ENCODE measurements around the gene RXRA. TPM values are rescaled to one million over a fixed set of nuclear protein-coding genes. Genes with fewer than 3 reads are reported as not detected.
A peak's percentile ranks its signal among the peaks of the same experiment; 100 is the strongest.

The RXRA gene
- total and polyA plus RNA-seq, 7 experiments from 2014 or later, result 0.31 to 59.5 (median 8.4) TPM

DNA sequence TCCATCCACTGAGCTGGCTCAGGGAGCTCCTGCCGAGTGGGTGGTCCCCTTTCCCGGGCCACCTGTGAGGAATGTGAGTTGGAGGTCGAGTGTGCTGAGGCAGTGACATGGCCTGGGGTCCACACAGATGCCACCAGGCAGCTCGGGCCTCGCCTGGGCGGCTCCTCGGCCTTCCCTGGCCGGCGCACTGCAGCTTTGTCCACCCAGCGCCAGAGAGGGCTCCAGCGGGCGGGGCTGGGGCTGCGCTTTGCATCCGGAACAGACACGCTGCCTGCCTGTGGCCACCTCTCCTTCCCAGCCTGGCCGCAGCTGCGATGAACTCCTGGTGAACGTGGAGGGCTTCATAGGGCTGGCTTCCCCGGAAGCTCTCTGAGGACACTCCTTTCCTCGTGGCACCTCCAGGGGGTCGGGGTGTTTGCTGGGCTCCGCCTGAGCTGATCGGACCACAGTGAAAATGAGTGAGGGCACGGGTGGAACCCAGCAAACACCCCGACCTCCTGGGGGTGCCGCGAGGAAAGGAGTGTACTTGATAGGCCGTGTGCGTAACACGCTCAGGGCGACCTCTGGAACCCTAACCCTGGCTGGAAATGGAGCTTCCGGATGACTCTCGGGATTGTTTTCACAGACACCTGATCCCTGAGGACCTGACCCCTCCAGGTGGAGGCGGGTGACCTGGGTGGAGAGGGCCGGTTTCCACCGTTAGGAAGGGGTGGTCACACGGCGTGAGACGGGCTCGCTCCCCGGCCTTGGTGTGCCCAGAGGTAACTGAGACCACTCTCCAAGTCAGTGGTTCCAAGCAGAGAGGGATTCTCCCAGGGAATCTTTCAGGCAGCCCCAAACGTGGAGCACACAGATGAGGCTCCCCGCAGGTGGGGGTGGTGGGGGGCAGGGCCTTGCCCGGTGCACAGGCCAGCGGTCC is 31.8 kb upstream of the RXRA start:
- no peaks in the 10 kb centered on the region for H3K27me3 ChIP-seq (ENCODE audit: control insufficient read depth in 2 of 2, insufficient read depth in 2 of 2, low read length in 2 of 2)
- no peak overlapping the region for H3K27ac ChIP-seq (ENCODE audit: low read depth, low read length)
- no peaks in the 10 kb centered on the region for H3K36me3 ChIP-seq (ENCODE audit: control insufficient read depth in 2 of 3, insufficient read depth in 3 of 3, low read length in 3 of 3)
- peak overlapping the region; percentile 13 for H3K4me3 ChIP-seq (ENCODE audit: low read length)
- Mint-ChIP-seq H3K9me3 (no peaks in the 10 kb centered on the region), H3K27ac (no peak overlapping the region), H3K36me3 (no peaks in the 10 kb centered on the region), H3K27me3 (no peaks in the 10 kb centered on the region), H3K4me3 (peak overlapping the region in 6 of 10 donors; percentile 37 to 66 (median 56)), H3K4me1 (peaks cover 0 to 14% (median 0%) of the 10 kb centered on the region in 7 donors)
- intact Hi-C loops (cut with micrococcal nuclease), result no loop called here
- POLR2A ChIA-PET, result interaction anchor here (0.8 kb wide), 1 partner anchor 110 kb away, joined by 3 read pairs; no protein-coding TSS in a partner anchor
- no peaks in the 10 kb centered on the region for H3K9me3 ChIP-seq (ENCODE audit: control insufficient read depth in 2 of 3, low read length in 3 of 3)
- DNase-seq (no peak), ATAC-seq (no peak)
- CTCF ChIA-PET, result no interaction called here
- no peaks in the 10 kb centered on the region for H3K4me1 ChIP-seq (ENCODE audit: control insufficient read depth in 2 of 2, insufficient read depth in 2 of 2, low read length in 2 of 2)

DNA sequence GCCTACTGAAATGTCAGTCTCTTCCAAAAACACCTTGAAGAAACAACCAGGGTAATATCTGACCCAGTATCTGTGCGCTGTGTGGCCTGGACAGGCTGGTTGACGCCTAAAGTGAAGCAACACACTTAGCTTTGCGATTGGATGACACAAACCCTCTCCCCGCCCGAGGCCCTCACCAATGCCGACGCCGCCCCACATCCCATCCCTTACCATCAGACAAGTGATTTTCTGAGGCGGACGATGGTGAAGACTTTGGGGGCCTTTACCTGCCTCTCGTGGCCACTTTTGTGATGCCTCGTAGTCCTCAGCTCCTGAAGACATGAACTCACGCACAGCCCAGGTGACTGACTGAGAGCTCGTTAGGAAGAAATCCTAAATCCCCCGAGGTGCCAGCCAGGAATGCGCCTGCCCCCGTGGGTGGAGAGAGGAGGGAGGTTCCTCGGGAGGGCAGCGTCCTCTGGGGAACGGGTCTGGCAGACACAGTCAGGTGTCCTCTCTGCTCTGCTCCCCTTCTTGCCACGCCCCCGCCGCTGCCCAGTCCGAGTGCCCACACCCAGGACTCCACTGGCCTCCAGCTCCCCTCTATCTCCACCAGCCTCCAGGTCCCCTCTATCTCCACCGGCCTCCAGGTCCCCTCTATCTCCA is 31.0 kb upstream of the RXRA start:
- CTCF ChIA-PET, result interaction anchor here (0.7 kb wide), 1 partner anchor 58 kb away, joined by 3 read pairs; no protein-coding TSS in a partner anchor

DNA sequence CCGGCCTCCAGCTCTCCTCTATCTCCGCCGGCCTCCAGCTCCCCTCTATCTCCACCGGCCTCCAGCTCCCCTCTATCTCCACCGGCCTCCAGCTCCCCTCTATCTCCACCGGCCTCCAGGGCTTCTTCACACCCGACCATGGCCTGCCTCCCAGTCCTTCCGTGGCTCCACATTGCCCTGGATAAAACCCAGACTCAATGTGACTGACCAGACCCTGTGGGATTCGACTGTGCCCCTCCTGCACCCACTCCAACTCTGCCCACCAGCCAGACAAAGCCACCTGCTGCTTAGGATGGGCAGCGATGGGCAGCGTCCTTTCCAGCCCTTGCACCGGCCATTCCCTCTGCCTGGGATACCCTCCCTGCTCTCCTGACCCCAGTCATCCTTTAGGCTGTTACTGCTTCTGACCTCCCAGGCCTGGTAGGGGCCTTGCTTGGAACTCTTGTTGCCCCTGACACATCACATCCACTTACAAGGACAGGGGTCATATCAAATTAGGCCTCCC is 30.5 kb upstream of the RXRA start:
- no peak for ATAC-seq
- Mint-ChIP-seq H3K9me3 (no peaks in the 10 kb centered on the region), H3K27me3 (peaks cover 0 to 9% (median 0%) of the 10 kb centered on the region in 5 donors), H3K27ac (no peak overlapping the region), H3K4me3 (peak overlapping the region in 1 of 10 donors; percentile 3), H3K36me3 (no peaks in the 10 kb centered on the region), H3K4me1 (peaks cover 0 to 14% (median 0%) of the 10 kb centered on the region in 7 donors)
- ChIA-PET CTCF (interaction anchor here (0.7 kb wide), 1 partner anchor 58 kb away, joined by 3 read pairs; no protein-coding TSS in a partner anchor), POLR2A (no interaction called here)
- no peak for DNase-seq
- Histone ChIP-seq H3K27me3 (ENCODE audit: control insufficient read depth in 2 of 2, insufficient read depth in 2 of 2, low read length in 2 of 2) (no peaks in the 10 kb centered on the region), H3K4me1 (ENCODE audit: control insufficient read depth in 2 of 2, insufficient read depth in 2 of 2, low read length in 2 of 2) (peaks cover 0 to 5% of the 10 kb centered on the region in 2 donors), H3K27ac (ENCODE audit: low read depth, low read length) (no peak overlapping the region), H3K9me3 (ENCODE audit: control insufficient read depth in 2 of 3, low read length in 3 of 3) (no peaks in the 10 kb centered on the region), H3K4me3 (ENCODE audit: low read length) (no peak overlapping the region), H3K36me3 (ENCODE audit: control insufficient read depth in 2 of 3, insufficient read depth in 3 of 3, low read length in 3 of 3) (no peaks in the 10 kb centered on the region)
- intact Hi-C loops (cut with micrococcal nuclease), result no loop called here

More for the DNA sequence above, 31.0 kb upstream of the RXRA start:
- no peaks in the 10 kb centered on the region for H3K27me3 ChIP-seq (ENCODE audit: control insufficient read depth in 2 of 2, insufficient read depth in 2 of 2, low read length in 2 of 2)
- Mint-ChIP-seq H3K27me3 (peaks cover 0 to 3% (median 0%) of the 10 kb centered on the region in 5 donors), H3K4me1 (peaks cover 0 to 14% (median 0%) of the 10 kb centered on the region in 7 donors), H3K9me3 (no peaks in the 10 kb centered on the region), H3K27ac (no peak overlapping the region), H3K4me3 (peak overlapping the region in 2 of 10 donors; percentile 3 to 50), H3K36me3 (no peaks in the 10 kb centered on the region)
- H3K9me3 ChIP-seq (ENCODE audit: control insufficient read depth in 2 of 3, low read length in 3 of 3), result no peaks in the 10 kb centered on the region
- no peak for DNase-seq
- no peak overlapping the region for H3K27ac ChIP-seq (ENCODE audit: low read depth, low read length)
- POLR2A ChIA-PET, result no interaction called here
- intact Hi-C loops (cut with micrococcal nuclease), result no loop called here
- H3K4me1 ChIP-seq (ENCODE audit: control insufficient read depth in 2 of 2, insufficient read depth in 2 of 2, low read length in 2 of 2), result no peaks in the 10 kb centered on the region
- no peak for ATAC-seq
- no peak overlapping the region for H3K4me3 ChIP-seq (ENCODE audit: low read length)
- no peaks in the 10 kb centered on the region for H3K36me3 ChIP-seq (ENCODE audit: control insufficient read depth in 2 of 3, insufficient read depth in 3 of 3, low read length in 3 of 3)

- Histone ChIP-seq H3K27me3 (ENCODE audit: control insufficient read depth in 2 of 2, insufficient read depth in 2 of 2, low read length in 2 of 2) (no peaks in the 10 kb centered on the region), H3K4me1 (ENCODE audit: control insufficient read depth in 2 of 2, insufficient read depth in 2 of 2, low read length in 2 of 2) (peaks cover 0 to 12% of the 10 kb centered on the region in 2 donors), H3K9me3 (ENCODE audit: control insufficient read depth in 2 of 3, low read length in 3 of 3) (no peaks in the 10 kb centered on the region), H3K4me3 (ENCODE audit: low read length) (no peak overlapping the region), H3K36me3 (ENCODE audit: control insufficient read depth in 2 of 3, insufficient read depth in 3 of 3, low read length in 3 of 3) (no peaks in the 10 kb centered on the region), H3K27ac (ENCODE audit: low read depth, low read length) (no peak overlapping the region)
- ATAC-seq (no peak), DNase-seq (no peak)
- Mint-ChIP-seq H3K36me3 (no peaks in the 10 kb centered on the region), H3K4me1 (peaks cover 0 to 14% (median 1%) of the 10 kb centered on the region in 7 donors), H3K9me3 (no peaks in the 10 kb centered on the region), H3K27me3 (peaks cover 0 to 9% (median 0%) of the 10 kb centered on the region in 5 donors), H3K4me3 (peak overlapping the region in 1 of 10 donors; percentile 3), H3K27ac (no peak overlapping the region)
- intact Hi-C loops (cut with micrococcal nuclease), result no loop called here
- POLR2A ChIA-PET, result no interaction called here
- CTCF ChIA-PET, result no interaction called here
These were observed 29.8 kb upstream of the RXRA start for GRCh38 chr9:134296301-134297082.

DNA sequence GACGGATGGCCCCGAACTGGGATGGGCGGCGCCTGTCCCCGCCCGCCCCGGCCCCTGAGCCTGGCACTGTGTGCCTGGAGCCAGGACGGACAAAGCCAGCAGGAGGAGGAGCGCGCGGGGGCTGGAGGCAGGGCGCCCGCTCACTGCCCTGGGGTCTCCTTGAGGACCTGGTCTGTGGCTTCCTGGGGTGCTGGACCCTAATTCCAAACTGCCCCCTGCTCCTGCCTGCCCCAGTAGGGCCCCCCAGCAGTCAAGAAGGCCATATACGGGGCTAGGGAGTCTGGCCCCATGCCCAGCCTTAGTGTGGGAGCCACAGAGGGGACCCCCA is 29.2 kb upstream of the RXRA start:
- Mint-ChIP-seq H3K4me3 (no peak overlapping the region), H3K27me3 (peaks cover 0 to 9% (median 0%) of the 10 kb centered on the region in 5 donors), H3K4me1 (peaks cover 0 to 17% (median 5%) of the 10 kb centered on the region in 7 donors), H3K27ac (no peak overlapping the region), H3K9me3 (no peaks in the 10 kb centered on the region), H3K36me3 (no peaks in the 10 kb centered on the region)
- ChIA-PET CTCF (no interaction called here), POLR2A (no interaction called here)
- no peaks in the 10 kb centered on the region for H3K36me3 ChIP-seq (ENCODE audit: control insufficient read depth in 2 of 3, insufficient read depth in 3 of 3, low read length in 3 of 3)
- H3K4me3 ChIP-seq (ENCODE audit: low read length), result no peak overlapping the region
- H3K4me1 ChIP-seq (ENCODE audit: control insufficient read depth in 2 of 2, insufficient read depth in 2 of 2, low read length in 2 of 2), result peaks cover 0 to 14% of the 10 kb centered on the region in 2 donors
- no peak for DNase-seq
- no peak overlapping the region for H3K27ac ChIP-seq (ENCODE audit: low read depth, low read length)
- no peaks in the 10 kb centered on the region for H3K9me3 ChIP-seq (ENCODE audit: control insufficient read depth in 2 of 3, low read length in 3 of 3)
- no peak for ATAC-seq
- H3K27me3 ChIP-seq (ENCODE audit: control insufficient read depth in 2 of 2, insufficient read depth in 2 of 2, low read length in 2 of 2), result no peaks in the 10 kb centered on the region
- intact Hi-C loops (cut with micrococcal nuclease), result no loop called here

DNA sequence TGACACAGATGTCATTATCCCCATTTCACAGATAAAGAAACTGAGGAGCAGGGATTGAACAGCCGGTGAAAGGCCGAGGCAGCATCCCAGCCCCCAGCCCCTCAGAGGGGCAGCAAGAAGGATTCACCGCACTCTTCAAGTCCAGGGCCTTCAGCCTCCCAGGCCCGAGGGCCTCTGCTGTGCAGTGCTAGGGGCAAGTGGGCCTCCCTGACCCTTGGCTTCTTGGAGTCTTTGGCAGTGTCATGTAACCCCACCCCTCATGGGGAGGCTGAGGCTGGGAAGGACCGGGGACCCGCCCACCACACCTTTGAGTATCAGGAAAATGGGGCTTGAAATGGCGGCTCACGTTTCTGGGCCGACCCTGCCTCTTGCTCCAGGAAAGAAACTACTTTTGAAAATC is 28.7 kb upstream of the RXRA start:
- Mint-ChIP-seq H3K27ac (no peak overlapping the region), H3K36me3 (no peaks in the 10 kb centered on the region), H3K27me3 (peaks cover 0 to 9% (median 0%) of the 10 kb centered on the region in 5 donors), H3K4me3 (no peak overlapping the region), H3K9me3 (peaks cover 0 to under 1% (median 0%) of the 10 kb centered on the region in 11 donors), H3K4me1 (peaks cover 0 to 17% (median 5%) of the 10 kb centered on the region in 7 donors)
- Histone ChIP-seq H3K27me3 (ENCODE audit: control insufficient read depth in 2 of 2, insufficient read depth in 2 of 2, low read length in 2 of 2) (no peaks in the 10 kb centered on the region), H3K27ac (ENCODE audit: low read depth, low read length) (no peak overlapping the region), H3K4me1 (ENCODE audit: control insufficient read depth in 2 of 2, insufficient read depth in 2 of 2, low read length in 2 of 2) (peaks cover 0 to 14% of the 10 kb centered on the region in 2 donors), H3K36me3 (ENCODE audit: control insufficient read depth in 2 of 3, insufficient read depth in 3 of 3, low read length in 3 of 3) (no peaks in the 10 kb centered on the region), H3K4me3 (ENCODE audit: low read length) (no peak overlapping the region), H3K9me3 (ENCODE audit: control insufficient read depth in 2 of 3, low read length in 3 of 3) (no peaks in the 10 kb centered on the region)
- DNase-seq, result no peak
- no peak for ATAC-seq
- POLR2A ChIA-PET, result no interaction called here
- CTCF ChIA-PET, result no interaction called here
- intact Hi-C loops (cut with micrococcal nuclease), result no loop called here
